CD4-positive, alpha-beta T cell treated with Interleukin-17A for 1 hour (primary cell): ENCODE measurements around the gene GAL.

Experiments used
- DNase-seq: peaks from one replicate; pipeline ENCODE4 v3.0.0-alpha.2; 2020

The GAL gene

DNA sequence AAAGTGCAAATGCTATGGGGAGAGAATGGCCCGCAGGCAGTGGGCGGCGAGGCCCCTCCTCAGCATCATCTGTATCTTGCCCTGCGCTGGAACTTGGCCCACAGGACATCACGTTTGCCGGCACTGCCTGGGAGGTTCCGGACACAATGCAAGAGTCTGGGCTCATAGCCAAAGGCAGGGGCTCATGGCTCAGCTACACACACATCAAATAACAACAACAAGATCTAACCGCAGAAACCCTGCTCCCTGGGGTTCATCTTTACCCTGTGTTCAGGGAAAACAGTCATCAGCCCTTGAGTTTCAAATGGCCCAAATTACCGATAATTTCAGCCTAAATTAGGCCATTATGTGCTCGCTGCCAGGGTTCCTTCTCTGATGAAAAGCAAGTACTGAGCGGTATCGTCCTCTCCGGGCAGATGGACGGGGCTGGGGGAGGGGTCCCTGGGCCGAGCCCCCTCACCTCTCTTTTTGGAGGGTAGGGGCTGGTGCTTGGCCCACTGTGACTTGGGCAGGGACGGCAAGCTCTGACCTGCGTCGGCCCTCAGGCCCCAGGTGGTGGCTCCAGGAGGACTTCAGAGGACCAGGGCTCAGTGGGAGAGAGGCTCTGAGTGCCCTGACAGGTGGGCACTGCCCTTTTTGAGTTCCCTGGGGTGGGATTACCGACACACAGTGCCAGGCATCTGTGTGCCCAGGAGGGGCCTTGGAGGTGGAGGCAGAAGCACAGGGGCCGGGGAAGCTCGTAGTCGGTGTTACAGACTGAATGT is 25.0 kb upstream of the GAL start:
- no peak for DNase-seq

DNA sequence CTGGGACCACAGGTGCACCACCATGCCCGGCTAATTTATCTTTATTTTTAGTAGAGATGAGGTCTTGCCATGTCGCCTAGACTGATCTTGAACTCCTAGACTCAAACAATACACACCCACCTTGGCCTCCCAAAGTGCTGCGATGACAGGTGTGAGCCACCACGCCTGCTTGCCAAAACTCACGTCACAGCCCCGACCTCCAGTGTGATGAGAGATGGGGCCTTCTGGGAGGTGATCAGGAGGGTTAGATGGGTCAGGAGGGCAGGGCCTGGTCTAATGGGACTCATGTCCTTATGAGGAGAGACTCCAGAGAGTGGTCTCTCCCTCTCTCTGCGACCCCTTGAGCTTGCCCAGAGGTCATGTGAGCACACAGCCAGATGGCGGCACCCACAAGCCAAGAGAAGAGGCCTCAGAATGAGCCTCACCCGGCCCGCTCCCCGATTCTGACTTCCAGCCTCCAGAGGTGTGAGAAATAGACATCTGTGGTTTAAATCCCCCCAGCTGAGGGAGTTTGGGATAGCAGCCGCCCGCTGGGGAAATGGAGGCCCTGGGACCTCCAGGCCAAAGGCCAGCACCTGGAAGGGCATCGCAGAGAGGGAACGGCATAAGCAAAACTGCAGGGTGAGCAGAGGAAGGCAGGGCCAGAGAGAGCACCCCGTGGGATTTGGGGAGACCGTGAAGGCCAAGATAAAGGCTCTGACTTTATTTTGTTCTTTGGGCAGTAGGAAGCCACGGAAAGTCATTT is 24.1 kb upstream of the GAL start:
- no peak for DNase-seq

DNA sequence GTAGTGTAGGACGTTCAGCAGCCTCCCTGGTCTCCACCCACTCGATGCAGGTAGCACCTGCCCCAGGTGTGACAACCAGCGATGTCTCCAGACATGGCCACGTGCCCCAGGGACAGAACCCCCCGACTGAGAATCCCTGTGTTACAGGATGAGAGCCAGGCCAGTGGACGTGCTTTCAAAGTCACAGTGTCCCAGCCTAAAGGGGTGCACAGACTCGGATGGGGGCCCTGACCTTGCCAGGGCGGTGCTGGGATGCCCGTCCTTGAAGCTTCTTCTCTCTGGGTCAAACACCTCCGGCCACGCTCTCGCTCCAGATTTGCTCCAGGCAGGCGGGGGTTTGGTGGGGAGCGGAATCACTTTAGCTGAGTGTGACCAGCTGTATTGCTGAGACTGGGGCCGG is 23.3 kb upstream of the GAL start:
- DNase-seq, result no peak

DNA sequence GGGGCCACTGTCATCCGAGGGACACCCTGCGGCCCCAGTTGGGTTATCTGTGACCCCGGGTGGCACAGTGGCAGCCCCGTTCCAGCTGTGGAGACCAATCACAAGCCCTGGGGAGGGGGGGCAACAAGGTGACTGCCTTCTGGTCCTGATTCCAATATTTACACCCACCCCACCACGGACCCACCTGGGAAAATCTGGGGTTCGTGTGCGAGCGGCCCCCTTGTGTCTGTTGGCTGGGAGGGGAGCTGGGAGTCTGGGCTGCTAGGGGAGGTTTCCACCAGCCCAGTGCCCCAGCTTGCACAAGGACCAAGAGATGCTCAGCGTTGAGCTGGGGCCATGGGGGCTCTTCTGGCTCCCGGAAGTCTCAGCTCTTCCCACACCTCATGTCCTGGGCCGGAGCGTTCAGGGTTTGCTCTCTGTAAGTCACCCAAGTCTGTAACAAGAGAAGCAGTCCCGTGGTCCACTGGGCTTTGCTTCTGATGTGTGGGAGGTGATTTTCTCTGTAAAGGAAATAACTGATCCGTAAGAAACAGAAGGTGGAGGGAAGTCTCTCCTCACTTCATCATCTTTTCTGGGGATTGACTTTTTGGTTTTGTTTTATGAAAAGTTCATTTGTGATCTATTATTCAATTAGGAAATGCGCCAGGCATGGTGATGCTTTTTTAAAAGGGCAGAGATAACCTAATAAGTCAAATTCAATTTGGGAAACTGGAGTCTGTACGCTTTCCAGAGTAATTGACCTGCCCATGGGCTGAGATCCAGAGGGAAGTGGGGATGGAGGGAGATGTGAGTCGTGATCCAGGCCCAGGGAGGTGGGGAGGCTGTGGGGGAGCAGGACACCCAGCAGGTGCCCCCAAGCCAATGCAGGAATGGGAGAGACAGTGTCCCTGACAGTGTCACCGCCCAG is 22.4 kb upstream of the GAL start:
- DNase-seq, result no peak

- no peak for DNase-seq
Measured at GRCh38 chr11:68663482-68664010, 20.8 kb upstream of the GAL start.

DNA sequence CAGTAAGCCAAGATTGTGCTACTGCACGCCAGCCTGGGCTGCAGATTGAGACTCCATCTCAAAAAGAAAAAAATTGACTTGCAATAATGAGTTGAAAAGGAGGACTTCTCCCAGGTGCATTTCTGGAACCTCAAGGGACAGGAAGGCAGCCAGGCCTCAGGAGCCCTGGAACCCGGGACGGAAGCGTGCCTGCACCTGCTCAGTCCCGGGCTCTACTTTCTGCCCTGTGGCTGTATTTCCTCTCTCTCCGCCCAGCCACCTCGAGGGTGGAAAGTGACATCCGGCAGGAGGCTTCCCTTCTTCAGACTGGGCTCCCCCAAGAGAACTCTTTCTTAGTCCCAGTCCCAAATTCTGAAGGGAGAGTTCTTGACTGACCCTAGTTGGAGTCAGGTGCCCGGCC is 20.2 kb upstream of the GAL start:
- DNase-seq, result no peak

- DNase-seq, result no peak
Measured at GRCh38 chr11:68664906-68665305, 19.4 kb upstream of the GAL start.

GRCh38 chr11:68665436-68665835 is 18.9 kb upstream of the GAL start:
- DNase-seq, result no peak

GRCh38 chr11:68666849-68667248 is 17.5 kb upstream of the GAL start:
- no peak for DNase-seq

GRCh38 chr11:68667511-68668500 is 16.5 kb upstream of the GAL start:
- no peak for DNase-seq

GRCh38 chr11:68669301-68670090 is 14.8 kb upstream of the GAL start:
- no peak for DNase-seq

DNA sequence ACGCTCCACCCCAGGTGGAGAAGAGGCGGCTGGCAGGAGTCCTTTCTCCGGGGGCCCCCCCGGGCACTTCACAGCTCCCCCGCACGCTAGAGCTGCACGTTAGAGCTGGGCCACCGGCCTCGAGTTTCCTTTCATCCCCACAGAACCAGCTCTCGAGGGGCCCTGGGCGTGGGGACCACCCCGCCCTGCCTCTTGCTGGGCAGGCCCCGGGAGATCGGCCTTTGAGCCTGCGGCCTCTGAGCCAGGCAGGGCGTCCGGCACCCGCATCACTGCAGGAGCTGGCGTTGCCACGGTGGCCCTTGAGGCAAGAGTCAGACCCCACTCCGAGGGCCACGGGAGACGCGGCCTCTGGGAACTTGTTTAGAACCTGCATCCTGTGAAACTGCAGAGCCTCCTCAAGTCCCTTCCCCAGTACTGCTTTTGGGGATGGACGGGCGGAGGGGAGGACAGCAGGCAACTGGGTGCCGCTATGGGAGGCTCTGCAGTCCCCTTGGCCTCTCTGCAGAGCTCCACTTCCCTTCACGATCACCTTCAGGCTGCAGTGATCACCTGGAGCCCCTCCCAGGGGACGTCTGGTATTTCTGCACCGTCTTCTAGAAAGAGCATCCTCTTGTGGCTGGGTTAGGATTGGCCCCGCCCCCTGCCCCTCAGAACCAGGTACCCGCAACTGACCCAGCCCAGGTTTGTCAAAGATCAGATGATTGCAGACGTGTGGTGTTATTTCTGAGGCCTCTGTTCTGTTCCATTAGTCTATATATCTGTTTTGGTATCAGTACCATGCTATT is 13.9 kb upstream of the GAL start:
- no peak for DNase-seq

DNA sequence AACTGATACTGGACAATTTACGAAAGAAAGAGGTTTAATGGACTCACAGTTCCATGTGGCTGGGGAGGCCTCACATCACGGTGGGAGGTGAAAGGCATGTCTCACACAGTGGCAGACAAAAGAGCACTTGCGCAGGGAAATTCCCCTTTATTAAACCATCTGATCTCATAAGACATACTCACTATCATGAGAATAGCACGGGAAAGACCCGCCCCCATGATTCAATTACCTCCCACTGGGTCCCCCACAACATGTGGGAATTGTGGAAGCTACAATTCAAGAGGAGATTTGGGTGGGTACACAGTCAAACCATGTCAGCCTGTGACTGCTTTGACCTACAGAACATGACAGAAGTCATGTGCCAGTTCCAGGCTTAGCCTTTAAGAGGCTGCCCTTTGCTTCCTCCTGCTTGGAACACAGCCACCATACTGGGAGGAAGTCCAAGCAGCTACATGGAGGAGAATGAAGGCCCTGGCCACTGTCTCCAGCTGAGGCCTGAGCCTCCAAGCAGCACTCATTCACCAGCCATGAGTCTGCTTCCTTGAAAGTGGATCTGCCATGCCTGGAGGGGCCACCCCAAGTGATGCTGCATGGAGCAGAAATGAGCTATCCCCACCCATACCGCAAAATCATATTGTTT is 10.9 kb upstream of the GAL start:
- DNase-seq, result no peak

DNA sequence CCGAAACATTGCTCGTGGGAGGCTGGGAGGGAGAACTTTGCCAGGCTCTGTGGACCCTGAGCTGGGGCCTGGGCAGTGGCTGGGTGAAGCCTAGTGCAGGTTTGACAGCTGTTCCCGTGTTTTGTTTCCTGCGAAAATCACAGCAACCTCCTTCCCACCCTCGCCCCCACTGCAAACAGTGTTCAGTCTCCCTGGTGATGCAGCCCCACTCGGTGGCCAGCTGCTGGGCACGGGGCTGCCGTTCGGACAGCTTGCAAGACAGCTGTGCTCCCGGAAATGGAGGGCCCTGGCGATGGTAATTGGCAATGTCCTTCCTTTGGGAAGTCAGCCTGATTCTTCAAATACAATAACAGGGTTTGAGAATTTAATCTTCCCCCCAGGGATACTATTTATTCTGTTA is 10.4 kb upstream of the GAL start:
- DNase-seq, result no peak

DNA sequence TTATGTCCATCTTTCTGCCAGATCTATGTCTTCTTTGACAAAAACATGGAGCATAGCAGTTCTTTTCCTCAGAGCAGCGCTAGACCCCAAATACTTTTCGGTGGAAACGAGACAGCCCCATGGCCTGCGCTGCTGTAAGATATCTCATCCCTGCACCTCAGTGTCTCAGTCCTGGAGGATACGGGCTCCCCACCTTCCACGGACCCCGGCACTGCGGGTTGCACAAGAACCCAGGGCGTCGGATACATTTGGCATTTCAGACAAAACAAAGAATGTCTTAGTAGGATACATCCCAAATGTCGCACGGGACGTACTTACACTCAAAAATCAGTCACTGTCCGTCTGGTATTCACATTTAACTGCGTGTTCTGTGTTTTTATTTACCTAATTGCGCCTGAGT is 9.9 kb upstream of the GAL start:
- no peak for DNase-seq

DNA sequence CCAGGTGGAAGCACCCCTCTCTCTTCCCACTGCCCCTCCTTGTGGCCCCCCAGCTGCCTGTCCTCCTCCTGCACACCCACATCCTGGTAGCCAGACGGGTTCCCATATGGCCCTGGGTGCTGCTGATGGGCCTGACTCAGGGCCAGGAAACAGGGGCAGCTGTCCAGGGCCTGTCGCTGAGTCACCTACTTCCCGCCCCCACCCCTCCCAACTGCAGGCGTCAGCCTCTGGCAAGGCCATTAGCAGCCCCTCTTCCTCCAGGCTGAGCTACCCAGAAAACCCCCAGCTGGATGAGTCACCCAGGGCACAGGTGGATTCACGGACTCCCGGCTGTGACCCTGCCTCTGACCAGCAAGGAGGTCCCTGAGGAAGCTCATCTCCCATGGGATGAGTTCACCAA is 6.9 kb upstream of the GAL start:
- no peak for DNase-seq

DNA sequence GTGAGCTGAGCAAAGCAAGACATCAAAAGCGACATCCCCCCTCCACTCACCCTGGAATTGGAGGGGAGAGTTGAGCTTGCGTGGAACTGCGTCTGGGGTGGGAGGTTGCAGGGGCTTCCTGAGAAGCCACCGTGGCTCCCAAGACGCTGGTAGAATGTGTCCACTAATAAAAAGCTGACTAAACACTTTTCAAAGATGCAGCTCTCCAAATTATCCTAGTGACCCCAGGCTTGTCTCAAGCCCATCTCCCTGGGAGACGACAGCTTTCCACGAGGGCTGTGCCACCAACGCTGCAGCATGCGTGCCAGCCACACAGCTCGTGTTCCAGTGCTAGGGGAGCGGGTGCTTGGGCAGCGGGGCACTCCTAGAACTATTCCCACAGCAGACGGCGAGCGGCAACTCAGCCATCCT is 6.3 kb upstream of the GAL start:
- DNase-seq, result no peak

GRCh38 chr11:68680541-68681231 is 3.7 kb upstream of the GAL start:
- no peak for DNase-seq

DNA sequence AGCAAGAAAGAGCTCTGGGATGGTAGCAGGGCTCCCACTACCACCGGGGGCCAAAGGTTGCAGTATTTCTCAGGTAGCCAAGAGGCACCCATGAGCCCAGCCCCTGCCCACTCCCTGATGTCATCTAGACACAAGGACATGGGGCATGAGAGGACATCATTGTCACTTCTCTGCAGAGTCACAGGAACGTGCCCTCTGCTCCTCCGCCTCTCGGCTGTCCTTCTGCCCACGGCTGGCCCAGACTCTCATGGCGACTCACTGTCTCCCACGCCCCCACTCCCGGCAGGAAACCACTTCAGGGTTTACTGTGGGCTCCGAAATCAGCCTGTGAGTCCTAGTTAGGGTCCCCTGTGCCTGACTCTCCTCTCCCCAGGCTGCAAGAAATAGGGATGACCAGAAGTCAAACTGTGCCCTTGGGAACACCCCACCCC is 1.8 kb upstream of the GAL start:
- no peak for DNase-seq
